Spleen (tissue), 11 donors: Measurements from ENCODE around the gene IGF1R. TPM values are rescaled to one million over a fixed set of nuclear protein-coding genes. Genes with fewer than 3 reads are reported as not detected.

ENCODE experiments used
- DNase-seq: peaks from one replicate; pipeline ENCODE4 v3.0.0-alpha.2; 2020
- H3K27ac ChIP-seq, 8 donors: fragments of 200-600 bp; sonication (generic) in 7 of 8; 1 replicate in 4 of 8; 2 replicates in 4 of 8; pipeline versions ENCODE4 v1.5.0 to v1.8.0; 2016 to 2021; ENCODE audit warnings: inconsistent platforms in 4 of 8, mild to moderate bottlenecking in 4 of 8, moderate library complexity in 1 of 8
- H3K27me3 ChIP-seq, 7 donors: fragments of 200-600 bp; sonication (generic) in 6 of 7; replicated peaks in 1 of 7; 1 replicate in 4 of 7; 2 replicates in 3 of 7; pipeline versions ENCODE4 v1.5.0 to v1.8.0; 2016 to 2021; ENCODE audit warnings: inconsistent platforms in 3 of 7, mild to moderate bottlenecking in 1 of 7
- H3K36me3 ChIP-seq, 6 donors: fragments of 200-600 bp; sonication (generic) in 5 of 6; 1 replicate in 4 of 6; 2 replicates in 2 of 6; pipeline versions ENCODE4 v1.5.0 to v1.8.0; 2016 to 2021; ENCODE audit warnings: inconsistent platforms in 2 of 6
- H3K4me1 ChIP-seq, 6 donors: fragments of 200-600 bp; sonication (generic) in 5 of 6; 1 replicate in 3 of 6; 2 replicates in 3 of 6; pipeline versions ENCODE4 v1.5.0 to v1.8.0; 2016 to 2021; ENCODE audit warnings: inconsistent platforms in 3 of 6
- H3K4me3 ChIP-seq, 8 donors: fragments of 200-600 bp; sonication (generic) in 7 of 8; 1 replicate in 4 of 8; 2 replicates in 4 of 8; pipeline versions ENCODE4 v1.5.0 to v1.8.0; 2016 to 2021; ENCODE audit warnings: inconsistent platforms in 4 of 8, mild to moderate bottlenecking in 4 of 8, moderate library complexity in 2 of 8
- H3K9me3 ChIP-seq, 8 donors: fragments of 200-600 bp; sonication (generic) in 7 of 8; 1 replicate in 4 of 8; 2 replicates in 4 of 8; pipeline versions ENCODE4 v1.5.0 to v1.8.0; 2016 to 2021; ENCODE audit warnings: inconsistent platforms in 4 of 8
- CTCF ChIP-seq, 11 experiments: fragments of 200-600 bp in 7 of 11; fragments of 450-650 bp in 4 of 11; sonication (generic) in 4 of 11; IDR thresholded peaks in 8 of 11; conservative IDR thresholded peaks in 3 of 11; 1 replicate in 7 of 11; 2 replicates in 4 of 11; pipeline versions ENCODE4 v1.4.0 to v1.8.0; 2016 to 2021; ENCODE audit warnings: antibody characterized with exemption in 11 of 11, inconsistent platforms in 4 of 11, mild to moderate bottlenecking in 1 of 11
- POLR2A ChIP-seq, 3 donors: fragments of 450-650 bp; IDR thresholded peaks; one replicate each; pipeline ENCODE4 v1.5.1; 2017; ENCODE audit warnings: antibody characterized with exemption in 3 of 3, mild to moderate bottlenecking in 1 of 3
- POLR2AphosphoS5 ChIP-seq, 3 donors: sonication (generic); formaldehyde crosslinking; IDR thresholded peaks; one replicate each; pipeline ENCODE4 v1.5.1; 2017; ENCODE audit warnings: antibody characterized with exemption in 3 of 3
- WGBS, 5 donors: extraction: QIAGEN DNeasy Blood & Tissue Kit in 3 of 5; methylation state at CpG; one replicate each; pipeline versions ENCODE4 v1.1.5 to v1.1.7; 2013 to 2018; 5-methylcytosine and 5-hydroxymethylcytosine counted together
- intact Hi-C: fragments of 100-400 bp; cut with DNase I; formaldehyde crosslinking; loops from one replicate; pipeline ENCODE4 v1.15.0; 2023; ENCODE audit warnings: low total_unique reads
- polyA plus RNA-seq, 3 donors: library from polyadenylated mRNA; stranded (reverse); fragments of 200-250 nt; gene quantifications; one replicate each; pipeline ENCODE4 v1.2.1, GENCODE V29; 2013
- total RNA-seq, 7 donors: library from RNA; depleted of rRNA in 3 of 7; stranded (reverse); fragments of >200 nt in 3 of 7; fragmentation: NEBNext Ultra II Directional in 4 of 7; extraction: Animal tissue kit (Norgen Biotek cat#: 25700) in 4 of 7; gene quantifications; one replicate each; pipeline versions ENCODE4 v1.1.0 to v1.2.1, GENCODE V29; 2016 to 2021
- donor health status: healthy with polysubstance abuse.
- donor health status: DM: no; HTN: no; CAD: no; lungs with moderate emphysema.
- donor health status: DM: no; HTN: no; CAD: no.
- donor health status: Bipolar disorder and iron deficiency.
- donor health status: healthy.
- donor health status: DM: no; HTN: no; CAD: no.
- donor health status: DM: yes; HTN: yes; CAD: no.

Gene IGF1R
- total and polyA plus RNA-seq, 10 donors: 1.1 to 104 (median 53.1) TPM

DNA sequence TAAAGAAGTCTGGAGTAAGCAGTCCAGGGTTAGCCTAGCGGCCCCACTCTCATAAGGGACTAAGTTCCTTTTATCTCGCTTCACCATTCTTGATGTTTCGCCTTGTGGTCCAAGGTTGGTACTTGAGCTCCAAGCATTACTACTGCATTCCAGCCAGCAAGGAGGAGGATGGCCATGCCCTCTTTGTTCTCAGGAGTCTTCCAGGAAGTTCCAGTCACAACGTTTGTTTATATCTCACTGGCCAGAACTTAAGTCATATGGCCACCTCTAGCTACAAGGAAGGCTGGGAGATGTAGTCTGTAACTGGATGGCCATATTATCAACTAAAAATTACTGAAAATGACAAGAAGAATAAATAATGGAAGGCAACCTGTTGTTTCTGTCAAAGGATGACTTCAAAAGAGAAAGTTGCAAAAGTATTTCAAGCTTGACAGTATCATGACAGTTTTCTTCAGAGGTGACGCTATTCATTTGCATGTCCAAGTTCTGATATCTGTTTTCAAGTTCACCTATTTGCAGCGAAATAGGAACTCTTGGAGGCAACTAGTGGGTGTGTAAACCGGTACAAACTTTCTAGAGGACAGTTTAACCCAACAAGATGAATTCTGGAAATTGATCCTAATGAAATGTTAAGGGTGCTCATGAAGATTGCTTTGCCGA, 240.6 kb downstream of the IGF1R start:
- Histone ChIP-seq H3K27ac (no peak overlapping the region), H3K9me3 (no peaks in the 10 kb centered on the region), H3K4me3 (no peak overlapping the region), H3K4me1 (peaks cover 0 to 20% (median 0%) of the 10 kb centered on the region in 6 donors), H3K27me3 (no peaks in the 10 kb centered on the region), H3K36me3 (peaks cover 0 to 21% (median 0%) of the 10 kb centered on the region in 6 donors)
- no peak for TF ChIP-seq CTCF (IDR thresholded peaks at IDR 0.05 in 8 of 11, conservative IDR thresholded peaks at IDR 0.05 in 3 of 11)
- no peak for TF ChIP-seq POLR2A (IDR thresholded peaks at IDR 0.05)
- TF ChIP-seq POLR2AphosphoS5 (IDR thresholded peaks at IDR 0.05): no peak
- intact Hi-C loops: no loop called here
- WGBS, 5 donors: 79 to 88% (median 84%) methylated on average over 8 of the region's 8 CpGs
- DNase-seq: no peak

DNA sequence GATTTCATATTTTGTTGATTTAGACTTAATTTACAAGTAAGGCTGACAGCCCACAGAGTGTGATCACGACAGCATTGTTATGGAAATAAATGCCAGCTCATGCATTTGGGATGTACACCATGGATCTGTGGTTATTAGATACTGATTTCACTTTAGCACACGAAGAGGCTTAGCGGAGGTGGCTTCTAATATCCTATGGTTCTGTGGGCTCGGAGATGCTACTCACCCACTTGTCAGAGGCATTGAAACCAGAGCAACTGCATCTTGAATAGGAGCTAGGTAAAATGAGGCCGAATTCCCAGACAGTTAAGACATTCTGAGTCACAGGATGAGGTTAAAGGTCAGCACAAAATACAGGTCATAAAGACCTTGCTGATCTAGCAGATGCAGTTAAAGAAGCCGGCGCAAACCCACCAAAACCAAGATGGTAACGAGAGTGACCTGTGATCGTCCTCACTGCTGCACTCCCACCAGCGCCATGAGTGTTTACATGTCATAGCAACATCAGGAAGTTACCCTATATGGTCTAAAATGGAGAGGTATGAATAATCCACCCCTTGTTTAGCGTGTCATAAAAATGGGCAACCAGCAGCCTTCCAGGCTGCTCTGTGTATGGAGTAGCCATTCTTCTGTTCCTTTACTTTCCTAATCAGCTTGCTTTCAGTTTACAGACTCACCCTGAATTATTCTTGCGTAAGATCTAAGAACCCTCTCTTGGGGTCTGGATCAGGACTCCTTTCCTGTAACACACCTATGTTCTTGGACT, 241.8 kb downstream of the IGF1R start:
- no peaks in the 10 kb centered on the region for H3K9me3 ChIP-seq
- H3K4me3 ChIP-seq: no peak overlapping the region
- no peak overlapping the region for H3K27ac ChIP-seq
- no peak for DNase-seq
- TF ChIP-seq POLR2AphosphoS5 (IDR thresholded peaks at IDR 0.05) (no peak), CTCF (IDR thresholded peaks at IDR 0.05 in 8 of 11, conservative IDR thresholded peaks at IDR 0.05 in 3 of 11) (no peak), POLR2A (IDR thresholded peaks at IDR 0.05) (no peak)
- H3K27me3 ChIP-seq: no peaks in the 10 kb centered on the region
- H3K36me3 ChIP-seq: peaks cover 0 to 30% (median 0%) of the 10 kb centered on the region in 6 donors
- intact Hi-C loops: no loop called here
- WGBS, 5 donors: 90 to 95% (median 94%) methylated on average over 12 of the region's 12 CpGs
- H3K4me1 ChIP-seq: peaks cover 0 to 20% (median 0%) of the 10 kb centered on the region in 6 donors

DNA sequence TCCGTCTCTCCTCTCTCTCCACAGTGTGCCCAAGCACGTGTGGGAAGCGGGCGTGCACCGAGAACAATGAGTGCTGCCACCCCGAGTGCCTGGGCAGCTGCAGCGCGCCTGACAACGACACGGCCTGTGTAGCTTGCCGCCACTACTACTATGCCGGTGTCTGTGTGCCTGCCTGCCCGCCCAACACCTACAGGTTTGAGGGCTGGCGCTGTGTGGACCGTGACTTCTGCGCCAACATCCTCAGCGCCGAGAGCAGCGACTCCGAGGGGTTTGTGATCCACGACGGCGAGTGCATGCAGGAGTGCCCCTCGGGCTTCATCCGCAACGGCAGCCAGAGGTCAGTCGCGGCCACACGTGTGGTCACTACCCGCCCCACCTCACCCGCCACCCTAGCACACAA, 243.0 kb downstream of the IGF1R start:
- Histone ChIP-seq H3K36me3 (peaks cover 0 to 30% (median under 1%) of the 10 kb centered on the region in 6 donors), H3K4me3 (no peak overlapping the region), H3K9me3 (no peaks in the 10 kb centered on the region), H3K27ac (no peak overlapping the region), H3K27me3 (no peaks in the 10 kb centered on the region), H3K4me1 (peaks cover 0 to 20% (median 0%) of the 10 kb centered on the region in 6 donors)
- intact Hi-C loops: no loop called here
- no peak for DNase-seq
- TF ChIP-seq CTCF (IDR thresholded peaks at IDR 0.05 in 8 of 11, conservative IDR thresholded peaks at IDR 0.05 in 3 of 11) (no peak), POLR2A (IDR thresholded peaks at IDR 0.05) (no peak), POLR2AphosphoS5 (IDR thresholded peaks at IDR 0.05) (no peak)
- 94 to 99% (median 95%) methylated on average over 12 to 31 of the region's 31 CpGs for WGBS, 5 donors

DNA sequence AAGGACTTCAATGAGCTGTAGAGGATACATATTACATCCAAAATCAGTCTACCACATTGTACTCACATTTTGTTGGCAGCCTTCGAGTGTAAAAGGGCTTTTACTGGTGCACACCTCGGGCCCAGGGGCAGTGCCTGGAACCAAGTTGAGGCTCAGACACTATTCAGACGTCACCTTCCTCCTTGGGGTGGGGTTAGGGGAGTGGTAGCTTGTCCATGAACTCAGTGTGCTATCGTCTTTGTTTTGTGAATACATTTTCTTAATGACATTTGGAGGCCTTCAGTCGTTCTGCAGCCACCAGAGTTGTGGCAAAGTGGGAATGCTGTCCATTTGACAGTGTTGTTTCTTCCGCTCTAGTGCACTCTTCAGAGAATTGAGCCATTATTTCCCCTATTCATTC, 245.1 kb downstream of the IGF1R start:
- H3K27me3 ChIP-seq: no peaks in the 10 kb centered on the region
- TF ChIP-seq POLR2AphosphoS5 (IDR thresholded peaks at IDR 0.05): no peak
- no peak for TF ChIP-seq POLR2A (IDR thresholded peaks at IDR 0.05)
- TF ChIP-seq CTCF (IDR thresholded peaks at IDR 0.05 in 8 of 11, conservative IDR thresholded peaks at IDR 0.05 in 3 of 11): no peak
- no peaks in the 10 kb centered on the region for H3K9me3 ChIP-seq
- H3K4me3 ChIP-seq: no peak overlapping the region
- DNase-seq: no peak
- H3K27ac ChIP-seq: no peak overlapping the region
- 71 to 89% (median 82%) methylated on average over 6 of the region's 6 CpGs for WGBS, 5 donors
- H3K4me1 ChIP-seq: peaks cover 0 to 11% (median 0%) of the 10 kb centered on the region in 6 donors
- intact Hi-C loops: no loop called here
- H3K36me3 ChIP-seq: peaks cover 0 to 49% (median 6%) of the 10 kb centered on the region in 6 donors
